Motor neuron (in vitro differentiated cells): ENCODE data around the gene CDK5RAP3. TPM values are rescaled to one million over a fixed set of nuclear protein-coding genes. Genes with fewer than 3 reads are reported as not detected.
A peak's percentile ranks its signal among the peaks of the same experiment; 100 is the strongest.

Experiments
- ATAC-seq, 8 experiments: fragments of 200-7000 bp; cut with Tn5 transposase; replicated peaks in 6 of 8; 2 replicates each; pipeline ENCODE4 v1.8.0; 2021; ENCODE audit warnings: mild to moderate bottlenecking in 8 of 8, moderate library complexity in 8 of 8
- H3K27ac ChIP-seq, 2 donors: fragments of 250-450 bp; sonication (Bioruptor Pico); 2 replicates each; pipeline ENCODE4 v1.9.0; 2021; ENCODE audit warnings: antibody characterized with exemption in 2 of 2, mild to moderate bottlenecking in 2 of 2, moderate library complexity in 1 of 2
- H3K4me1 ChIP-seq, 2 donors: fragments of 250-450 bp; sonication (Bioruptor Pico); replicated peaks in 1 of 2; 2 replicates each; pipeline ENCODE4 v1.6.1; 2021; ENCODE audit warnings: antibody characterized with exemption in 2 of 2, mild to moderate bottlenecking in 2 of 2, moderate library complexity in 1 of 2
- H3K4me3 ChIP-seq, 5 donors: fragments of 250-450 bp; sonication (Bioruptor Pico); 2 replicates each; pipeline ENCODE4 v1.9.0; 2021; ENCODE audit warnings: antibody characterized with exemption in 5 of 5, mild to moderate bottlenecking in 5 of 5, moderate library complexity in 4 of 5
- WGBS, 10 experiments: fragments of 450-650 bp; shearing (Covaris generic); methylation state at CpG; one replicate each; pipeline ENCODE4 v1.0.0; 2022; 5-methylcytosine and 5-hydroxymethylcytosine counted together
- in situ Hi-C, 9 experiments: fragments of 400-800 bp; cut with MboI; loops; one replicate each; pipeline ENCODE4 v1.15.0; 2021; ENCODE audit warnings: low sequenced_read_pairs in 9 of 9, low pct_unique_long_range_greater_than_20kb in 2 of 9; ENCODE audit not compliant: unreplicated experiment in 9 of 9
- total RNA-seq, 8 experiments: library from RNA; unstranded; fragments of 300-600 nt; gene quantifications; 2 replicates each; pipeline versions ENCODE4 v1.2.3 to v1.2.4, GENCODE V29; 2022

Gene CDK5RAP3
- total RNA-seq, 8 experiments from 2014 or later: 86.4 to 209 (median 118) TPM

DNA sequence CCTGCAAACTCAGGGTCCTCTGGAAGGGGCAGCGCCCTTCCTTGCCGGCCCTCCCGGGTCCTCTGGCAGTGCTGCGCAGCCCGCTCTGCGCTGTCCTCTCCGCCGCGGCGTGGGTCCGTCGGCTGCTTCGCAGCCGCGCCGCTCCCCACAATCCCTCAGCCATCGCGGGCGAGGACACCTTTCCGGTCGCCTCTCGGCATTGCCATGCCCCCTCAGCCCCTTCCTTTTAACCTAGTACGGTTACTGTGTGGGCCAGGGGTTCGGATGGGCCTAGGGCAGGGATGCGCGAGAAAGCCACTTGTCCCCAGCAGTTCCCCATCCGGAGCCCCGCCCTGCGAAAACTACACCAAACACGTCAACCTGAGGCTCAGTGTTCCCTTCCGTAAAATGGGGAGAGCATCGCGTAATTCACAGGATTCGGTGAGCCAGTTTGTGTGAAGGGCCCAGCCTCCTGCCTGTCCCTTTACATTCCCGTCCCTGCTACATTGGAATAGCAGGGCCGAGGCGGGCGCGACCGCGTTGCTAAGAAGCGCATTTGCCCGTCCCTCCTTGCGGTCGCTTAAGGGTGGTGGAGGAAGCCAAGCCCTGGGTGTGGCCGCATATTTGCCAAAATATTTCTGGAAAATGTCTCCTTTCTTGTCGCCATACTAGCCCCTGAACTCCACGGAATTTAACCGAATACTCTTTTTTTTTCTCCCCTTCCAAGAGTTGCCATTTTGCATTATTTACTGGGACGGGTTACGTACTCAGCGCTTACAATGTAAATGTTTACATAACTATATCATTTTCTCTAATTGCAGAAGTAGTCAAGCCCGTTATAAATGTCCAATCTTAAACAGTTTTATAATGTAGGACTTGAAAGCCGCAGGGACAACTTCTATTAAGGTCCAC lies 53.5 kb downstream of the CDK5RAP3 start:
- WGBS, 10 experiments: 0 to 9% (median 3%) methylated on average over 7 to 20 of the region's 54 CpGs; no CpG with 5 or more reads in 1 of the 10 experiments
- H3K27ac ChIP-seq: no peak overlapping the region
- in situ Hi-C loops: loop anchor here in 2 of 9 experiments (25.0 kb wide), 2 partner anchors 113 to 187 kb away; partner anchors contain the start of genes LRRC46 (in 1 of the 2), MRPL10 (in 1 of the 2) and SCRN2 (in 1 of the 2)

DNA sequence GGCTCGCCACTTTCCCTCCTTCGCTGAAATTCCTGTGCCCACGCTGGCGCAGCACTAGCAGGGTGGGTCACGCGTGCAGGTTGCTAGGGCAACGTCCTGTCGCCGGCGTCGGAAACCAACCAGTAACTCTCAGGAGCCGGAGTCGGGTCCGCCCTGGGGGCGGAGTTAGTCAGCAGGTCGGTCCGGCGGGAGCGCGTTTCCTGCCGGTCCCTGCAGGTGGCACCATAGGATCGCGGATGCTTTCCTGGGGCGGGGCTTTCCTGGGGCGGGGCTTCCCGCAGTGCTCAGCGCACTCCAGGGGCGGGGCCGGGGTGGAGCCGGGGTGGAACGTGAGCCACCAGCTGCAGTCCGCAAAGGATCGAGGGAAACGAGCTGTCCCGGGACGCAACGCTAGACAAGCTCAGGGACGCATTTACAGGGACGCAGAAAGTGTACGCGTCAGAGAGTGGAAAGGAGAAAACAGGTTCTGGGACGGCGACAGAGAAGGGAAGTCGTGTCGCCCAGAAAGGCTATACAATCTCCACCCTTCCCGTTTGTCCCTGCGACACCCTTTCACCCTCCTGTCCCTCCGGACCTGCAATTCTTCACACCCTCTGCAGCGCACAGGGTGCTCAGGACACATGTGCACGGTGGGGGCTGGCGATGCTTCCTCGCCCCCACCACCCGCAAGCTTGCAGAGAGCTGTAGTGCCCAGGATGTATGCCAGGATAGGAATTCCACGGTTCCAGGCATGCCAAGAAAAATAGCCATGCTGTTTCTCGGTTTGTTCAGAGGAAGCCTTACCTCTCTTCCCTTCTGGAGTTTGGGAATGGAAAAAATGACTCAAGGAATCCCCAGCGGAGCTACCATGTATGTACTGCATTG lies 54.4 kb downstream of the CDK5RAP3 start:
- ATAC-seq: peak; percentile 68 to 83 (median 77)
- H3K27ac ChIP-seq: peak overlapping the region; percentile 17 to 25
- in situ Hi-C loops: loop anchor here in 1 of 9 experiments (25.0 kb wide), 1 partner anchor 112 kb away; no protein-coding TSS in a partner anchor
- H3K4me3 ChIP-seq: peak overlapping the region; percentile 29 to 40 (median 32)
- peaks cover 24 to 26% of the 10 kb centered on the region in 2 donors for H3K4me1 ChIP-seq
- WGBS, 10 experiments: 0 to 2% (median 0%) methylated on average over 3 to 16 of the region's 56 CpGs; no CpG with 5 or more reads in 3 of the 10 experiments

More for the DNA sequence above, 53.5 kb downstream of the CDK5RAP3 start:
- ATAC-seq: peak; percentile 0 to 50 (median 1)
- peaks cover 24 to 26% of the 10 kb centered on the region in 2 donors for H3K4me1 ChIP-seq
- H3K4me3 ChIP-seq: peak overlapping the region; percentile 18 to 40 (median 30)

DNA sequence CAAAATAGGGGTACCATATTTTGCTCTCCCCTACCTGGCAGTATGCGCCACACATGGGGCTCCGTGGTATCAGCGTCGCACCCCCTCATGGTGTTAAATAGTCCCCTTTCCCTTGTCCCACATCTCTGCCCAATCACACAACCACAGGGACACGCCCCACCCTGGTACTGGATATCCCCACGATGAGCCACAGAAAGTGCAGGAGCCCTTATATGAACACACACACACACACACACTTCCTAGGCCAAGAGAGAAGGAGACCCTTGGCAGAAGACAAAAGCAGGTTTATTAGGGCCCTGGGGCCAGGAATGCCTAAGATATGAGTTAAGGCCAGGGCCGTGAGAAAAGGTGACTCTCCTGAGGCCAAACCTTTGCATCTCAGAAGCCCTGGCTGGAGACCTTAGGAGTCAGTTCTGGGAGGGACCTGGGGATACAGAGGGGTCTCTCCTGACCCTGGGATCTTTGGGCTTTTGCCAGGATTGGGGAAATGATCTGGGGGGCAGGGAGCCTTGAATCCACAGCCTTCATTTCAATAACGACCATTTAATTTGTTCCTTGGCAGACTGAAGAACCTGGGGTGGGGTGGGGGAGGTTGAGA lies 55.1 kb downstream of the CDK5RAP3 start:
- Histone ChIP-seq H3K4me3 (peak overlapping the region; percentile 29 to 40 (median 32)), H3K27ac (peak overlapping the region; percentile 4 to 25), H3K4me1 (peaks cover 24 to 26% of the 10 kb centered on the region in 2 donors)
- WGBS, 10 experiments: 0 to 100% (median 43%) methylated on average over 1 to 4 of the region's 8 CpGs; no CpG with 5 or more reads in 6 of the 10 experiments
- no peak for ATAC-seq
- in situ Hi-C loops: loop anchor here in 1 of 9 experiments (25.0 kb wide), 1 partner anchor 111 kb away; no protein-coding TSS in a partner anchor

DNA sequence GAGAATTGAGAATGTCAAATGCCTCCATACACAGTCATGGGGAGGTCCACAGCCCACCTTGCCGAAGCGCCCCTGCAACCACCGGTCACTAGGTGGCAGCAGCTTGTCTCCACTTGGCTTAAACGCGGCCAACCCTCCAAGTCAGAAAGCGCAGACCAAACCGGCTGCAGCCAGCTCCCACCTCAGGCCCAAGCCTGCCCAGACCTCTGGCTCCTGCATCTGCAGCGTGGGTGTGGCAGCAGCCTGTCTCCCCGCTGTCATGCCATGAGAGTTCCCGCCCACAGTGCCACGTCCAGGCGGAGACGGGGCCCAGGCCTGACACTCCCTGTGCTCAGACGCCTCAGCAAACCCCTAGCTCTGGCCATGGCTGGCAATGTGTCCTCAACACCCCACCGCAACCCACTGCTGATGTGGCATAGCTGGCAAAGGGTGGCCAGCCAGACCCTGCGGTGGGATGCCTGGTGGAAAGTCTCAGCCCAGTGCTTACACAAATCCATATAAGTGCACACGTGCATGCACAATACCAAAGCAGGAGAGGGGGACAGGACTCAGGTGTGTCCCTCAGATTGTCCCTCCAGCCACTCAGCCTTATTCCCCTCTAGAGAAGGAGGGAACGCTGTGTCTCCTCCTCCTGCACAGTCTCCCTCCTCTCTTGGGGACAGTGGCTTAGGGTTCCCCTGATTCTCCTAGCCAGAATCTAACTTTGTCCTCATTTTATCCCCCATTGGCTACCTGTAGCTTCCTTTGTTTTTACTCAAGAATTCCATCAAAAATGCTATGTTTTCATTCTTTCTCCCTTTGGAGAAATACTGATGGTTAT lies 55.8 kb downstream of the CDK5RAP3 start:
- in situ Hi-C loops: loop anchor here in 1 of 9 experiments (25.0 kb wide), 1 partner anchor 111 kb away; no protein-coding TSS in a partner anchor
- Histone ChIP-seq H3K4me1 (peaks cover 24 to 26% of the 10 kb centered on the region in 2 donors), H3K4me3 (peak overlapping the region in 2 of 5 donors; percentile 35 to 40), H3K27ac (peak overlapping the region; percentile 75 to 82)
- peak; percentile 51 to 74 (median 67) for ATAC-seq
- 0 to 43% (median 0%) methylated on average over 1 to 11 of the region's 18 CpGs; no CpG with 5 or more reads in 5 of the 10 experiments for WGBS, 10 experiments

DNA sequence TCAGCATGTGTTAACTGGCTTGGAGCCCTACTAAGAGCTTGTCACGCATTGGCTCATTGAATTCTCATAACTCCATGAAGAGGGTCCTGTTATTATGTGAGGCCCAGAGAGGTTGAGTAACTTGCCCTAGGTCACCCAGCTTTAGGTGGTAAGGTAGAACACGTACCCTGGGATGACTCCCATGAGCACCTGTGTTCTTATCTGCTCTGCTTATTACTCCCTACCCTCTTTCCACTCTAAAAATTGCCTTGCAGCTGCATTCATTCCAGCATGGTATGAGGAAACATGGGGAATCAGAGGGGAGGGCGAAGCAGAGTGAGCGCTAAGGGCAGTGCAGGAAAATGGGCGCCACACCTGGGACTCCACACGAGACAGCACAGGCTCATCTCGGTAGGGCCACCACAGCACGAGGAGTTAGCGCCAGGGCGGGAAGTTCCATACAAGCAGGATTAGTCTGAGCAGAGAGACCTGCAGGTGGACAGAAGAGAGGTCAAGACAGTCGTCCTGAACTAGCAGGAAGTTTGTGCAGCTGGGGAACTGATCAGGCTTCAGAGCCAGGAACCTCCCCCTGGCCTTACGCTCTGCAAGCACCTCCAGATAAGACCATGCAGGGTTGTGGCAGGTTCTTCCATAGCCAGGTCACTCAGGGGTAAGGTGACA lies 56.5 kb downstream of the CDK5RAP3 start:
- Histone ChIP-seq H3K4me3 (no peak overlapping the region), H3K27ac (no peak overlapping the region), H3K4me1 (peaks cover 24 to 26% of the 10 kb centered on the region in 2 donors)
- no peak for ATAC-seq
- in situ Hi-C loops: loop anchor here in 1 of 9 experiments (25.0 kb wide), 1 partner anchor 110 kb away; no protein-coding TSS in a partner anchor
- 60 to 100% (median 85%) methylated on average over 1 to 11 of the region's 12 CpGs; no CpG with 5 or more reads in 2 of the 10 experiments for WGBS, 10 experiments

DNA sequence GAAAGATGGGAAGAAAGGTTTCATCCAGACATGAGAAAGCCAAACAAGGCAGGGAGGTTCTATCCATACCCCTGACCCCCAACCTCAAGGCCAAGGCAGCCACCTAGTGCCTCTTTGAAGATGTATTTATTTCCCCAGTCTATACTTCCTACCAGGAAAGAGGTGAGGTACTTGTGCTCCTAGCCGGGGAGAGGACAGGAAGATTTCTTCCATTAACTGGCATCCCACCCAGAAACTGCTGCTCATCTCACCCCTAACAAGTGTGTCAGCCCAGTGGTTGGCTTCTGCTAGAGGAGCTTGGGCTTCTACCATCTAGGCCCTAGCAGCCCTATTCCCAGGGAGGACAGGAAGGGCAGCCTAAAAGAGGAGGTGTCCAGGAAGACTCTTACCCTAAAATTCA lies 57.8 kb downstream of the CDK5RAP3 start:
- WGBS, 10 experiments: 75 to 100% (median 80%) methylated on average over 1 of the region's 1 CpG; no CpG with 5 or more reads in 7 of the 10 experiments
- in situ Hi-C loops: loop anchor here in 1 of 9 experiments (25.0 kb wide), 1 partner anchor 109 kb away; no protein-coding TSS in a partner anchor
- ATAC-seq: no peak
- Histone ChIP-seq H3K4me3 (no peak overlapping the region), H3K27ac (no peak overlapping the region), H3K4me1 (peaks cover 17 to 18% of the 10 kb centered on the region in 2 donors)

DNA sequence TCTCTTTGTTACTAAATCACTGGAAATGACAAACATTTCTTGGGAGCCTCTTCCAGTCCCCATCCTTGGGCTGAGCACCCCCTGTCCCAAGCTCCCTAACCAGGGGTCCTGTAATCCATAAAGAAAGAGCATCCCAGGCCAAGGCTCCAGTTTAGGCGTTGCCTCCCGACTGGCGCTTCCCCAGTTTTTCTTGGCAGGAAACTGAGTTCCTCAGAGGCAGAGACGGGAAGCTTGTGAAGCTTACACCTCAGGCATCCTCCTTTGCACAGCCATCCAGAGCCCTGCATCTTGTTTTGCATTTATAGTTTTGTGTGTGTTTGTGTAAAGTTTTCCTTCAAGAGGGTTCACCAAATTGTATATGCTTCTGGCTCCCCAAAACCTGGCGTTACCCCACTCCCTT lies 59.6 kb downstream of the CDK5RAP3 start:
- no peak for ATAC-seq
- no peak overlapping the region for H3K4me3 ChIP-seq

More for the DNA sequence above, 59.6 kb downstream of the CDK5RAP3 start:
- Histone ChIP-seq H3K4me1 (peaks cover 14 to 15% of the 10 kb centered on the region in 2 donors), H3K27ac (no peak overlapping the region)
- 4 to 85% (median 68%) methylated on average over 2 to 5 of the region's 5 CpGs; no CpG with 5 or more reads in 3 of the 10 experiments for WGBS, 10 experiments
- in situ Hi-C loops: loop anchor here in 1 of 9 experiments (25.0 kb wide), 1 partner anchor 107 kb away; no protein-coding TSS in a partner anchor

Other genes starting within 250 kb of the CDK5RAP3 start
- under 1 TPM in 5 of 8 experiments, not detected in 3; 0.04 to 0.38 (median 0.14) TPM for gene TBX21, start 237.9 kb upstream of the CDK5RAP3 start, total RNA-seq
- gene OSBPL7, start 149.3 kb upstream of the CDK5RAP3 start, total RNA-seq: 10 to 100 TPM in 3 of 8 experiments, 1 to 10 TPM in 5; 2.2 to 16.6 (median 8.4) TPM
- gene MRPL10, start 139.6 kb upstream of the CDK5RAP3 start, total RNA-seq: 10 to 100 TPM; 41.5 to 58.3 (median 46.3) TPM
- 1 to 10 TPM in 5 of 8 experiments, under 1 TPM in 3; 0.27 to 5.2 (median 1.2) TPM for gene LRRC46, start 139.4 kb upstream of the CDK5RAP3 start, total RNA-seq
- gene SCRN2, start 129.8 kb upstream of the CDK5RAP3 start, total RNA-seq: 10 to 100 TPM; 10.8 to 38.6 (median 21.6) TPM
- 1 to 10 TPM in 1 of 8 experiments, under 1 TPM in 7; 0.11 to 1.1 (median 0.27) TPM for gene SP6, start 120.0 kb upstream of the CDK5RAP3 start, total RNA-seq
- 1 to 10 TPM; 1.4 to 6.9 (median 4.4) TPM for gene SP2, start 74.9 kb upstream of the CDK5RAP3 start, total RNA-seq
- gene PNPO, start 29.5 kb upstream of the CDK5RAP3 start, total RNA-seq: 10 to 100 TPM in 4 of 8 experiments, 1 to 10 TPM in 4; 7.3 to 54.6 (median 10.7) TPM
- gene PRR15L, start 13.2 kb upstream of the CDK5RAP3 start, total RNA-seq: 1 to 10 TPM in 2 of 8 experiments, under 1 TPM in 4, not detected in 2; 0.11 to 3.0 (median 0.40) TPM
- 100 to 1,000 TPM in 1 of 8 experiments, 10 to 100 TPM in 2, 1 to 10 TPM in 5; 1.7 to 156 (median 5.7) TPM for gene COPZ2, start 66.7 kb downstream of the CDK5RAP3 start, total RNA-seq
- gene NFE2L1, start 77.2 kb downstream of the CDK5RAP3 start, total RNA-seq: 100 to 1,000 TPM in 4 of 8 experiments, 10 to 100 TPM in 4; 71.9 to 284 (median 99.4) TPM
- gene CBX1, start 130.4 kb downstream of the CDK5RAP3 start, total RNA-seq: 100 to 1,000 TPM in 5 of 8 experiments, 10 to 100 TPM in 3; 25.0 to 204 (median 134) TPM
- gene SNX11, start 136.7 kb downstream of the CDK5RAP3 start, total RNA-seq: 10 to 100 TPM; 13.3 to 21.8 (median 14.9) TPM